GM23338 (cell line): ENCODE data around the gene GNAI2.

ENCODE experiments used
- EZH2 ChIP-seq: fragments of 200-600 bp; sonication (generic); IDR thresholded peaks from one replicate; pipeline ENCODE4 v1.8.0; 2017; ENCODE audit warnings: antibody characterized with exemption, mild to moderate bottlenecking, low read depth; ENCODE audit not compliant: unreplicated experiment
- JUNB ChIP-seq: IDR thresholded peaks from one replicate; pipeline ENCODE4 v1.6.1; 2016; ENCODE audit warnings: antibody characterized with exemption; ENCODE audit not compliant: unreplicated experiment
- POLR2AphosphoS5 ChIP-seq: IDR thresholded peaks from 2 replicates; pipeline ENCODE4 v1.6.1; 2016; ENCODE audit warnings: antibody characterized with exemption, low read depth
- TF ChIP-seq, protein P1 (sequence below), 2 experiments: fragments of 200-600 bp in 1 of 2; sonication (generic) in 1 of 2; conservative IDR thresholded peaks; 2 replicates each; pipeline versions ENCODE4 v1.5.1 to v1.6.1; 2016 to 2017; ENCODE audit warnings: antibody characterized with exemption in 2 of 2, low read depth in 2 of 2, mild to moderate bottlenecking in 2 of 2, moderate library complexity in 1 of 2

DNA sequence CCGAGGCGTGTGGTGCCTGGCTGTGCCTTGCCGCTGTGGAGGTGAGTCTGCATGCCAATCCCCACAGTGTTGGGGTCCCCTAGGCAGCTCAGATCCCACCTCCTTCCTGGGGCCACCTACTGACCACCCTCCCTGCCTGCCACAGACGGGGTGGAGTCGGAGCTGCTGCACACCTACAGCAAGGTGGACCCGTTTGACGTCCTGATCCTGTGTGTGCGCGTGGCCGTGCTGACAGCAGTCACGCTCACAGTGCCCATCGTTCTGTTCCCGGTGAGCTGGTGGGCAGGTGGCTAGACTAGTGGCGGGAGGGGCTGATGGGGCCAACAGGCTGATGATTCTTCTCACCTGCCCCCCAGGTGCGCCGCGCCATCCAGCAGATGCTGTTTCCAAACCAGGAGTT lies 17.6 kb upstream of the GNAI2 start:
- TF ChIP-seq, protein P1, sequence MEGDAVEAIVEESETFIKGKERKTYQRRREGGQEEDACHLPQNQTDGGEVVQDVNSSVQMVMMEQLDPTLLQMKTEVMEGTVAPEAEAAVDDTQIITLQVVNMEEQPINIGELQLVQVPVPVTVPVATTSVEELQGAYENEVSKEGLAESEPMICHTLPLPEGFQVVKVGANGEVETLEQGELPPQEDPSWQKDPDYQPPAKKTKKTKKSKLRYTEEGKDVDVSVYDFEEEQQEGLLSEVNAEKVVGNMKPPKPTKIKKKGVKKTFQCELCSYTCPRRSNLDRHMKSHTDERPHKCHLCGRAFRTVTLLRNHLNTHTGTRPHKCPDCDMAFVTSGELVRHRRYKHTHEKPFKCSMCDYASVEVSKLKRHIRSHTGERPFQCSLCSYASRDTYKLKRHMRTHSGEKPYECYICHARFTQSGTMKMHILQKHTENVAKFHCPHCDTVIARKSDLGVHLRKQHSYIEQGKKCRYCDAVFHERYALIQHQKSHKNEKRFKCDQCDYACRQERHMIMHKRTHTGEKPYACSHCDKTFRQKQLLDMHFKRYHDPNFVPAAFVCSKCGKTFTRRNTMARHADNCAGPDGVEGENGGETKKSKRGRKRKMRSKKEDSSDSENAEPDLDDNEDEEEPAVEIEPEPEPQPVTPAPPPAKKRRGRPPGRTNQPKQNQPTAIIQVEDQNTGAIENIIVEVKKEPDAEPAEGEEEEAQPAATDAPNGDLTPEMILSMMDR (conservative IDR thresholded peaks at IDR 0.05; ENCODE audit: low read depth in 2 of 2): no peak
- TF ChIP-seq POLR2AphosphoS5 (no peak), JUNB (no peak), EZH2 (no peak)
